AG04449 (cell line): ENCODE data around the gene FOXP1.

ENCODE experiments used
- CTCF ChIA-PET: fragments of 350-600 bp; formaldehyde crosslinking; extraction: SDS; loops from one replicate; lab custom pipeline; 2021; ENCODE audit warnings: antibody characterized with exemption; lab: Yijun Ruan, JAX
- POLR2A ChIA-PET: fragments of 400-600, 350-600 bp; formaldehyde crosslinking; extraction: SDS; loops from one replicate; lab custom pipeline; 2020; ENCODE audit warnings: antibody characterized with exemption, inconsistent platforms; lab: Yijun Ruan, JAX
- DNase-seq: peaks from one replicate; pipeline ENCODE4 v3.0.0-alpha.2; 2010; ENCODE audit warnings: low read depth, low spot score
- H3K4me3 ChIP-seq: 2 replicates; pipeline ENCODE4 v1.5.1; 2011; ENCODE audit warnings: low read depth, mild to moderate bottlenecking, control low read depth, low read length
- TF ChIP-seq, protein P1 (sequence below): IDR thresholded peaks from one replicate; pipeline ENCODE4 v1.5.1; 2011; ENCODE audit warnings: mild to moderate bottlenecking, moderate library complexity, low read length, control low read depth, inconsistent platforms; ENCODE audit not compliant: insufficient read depth; ENCODE audit errors: missing control alignments

Gene FOXP1

DNA sequence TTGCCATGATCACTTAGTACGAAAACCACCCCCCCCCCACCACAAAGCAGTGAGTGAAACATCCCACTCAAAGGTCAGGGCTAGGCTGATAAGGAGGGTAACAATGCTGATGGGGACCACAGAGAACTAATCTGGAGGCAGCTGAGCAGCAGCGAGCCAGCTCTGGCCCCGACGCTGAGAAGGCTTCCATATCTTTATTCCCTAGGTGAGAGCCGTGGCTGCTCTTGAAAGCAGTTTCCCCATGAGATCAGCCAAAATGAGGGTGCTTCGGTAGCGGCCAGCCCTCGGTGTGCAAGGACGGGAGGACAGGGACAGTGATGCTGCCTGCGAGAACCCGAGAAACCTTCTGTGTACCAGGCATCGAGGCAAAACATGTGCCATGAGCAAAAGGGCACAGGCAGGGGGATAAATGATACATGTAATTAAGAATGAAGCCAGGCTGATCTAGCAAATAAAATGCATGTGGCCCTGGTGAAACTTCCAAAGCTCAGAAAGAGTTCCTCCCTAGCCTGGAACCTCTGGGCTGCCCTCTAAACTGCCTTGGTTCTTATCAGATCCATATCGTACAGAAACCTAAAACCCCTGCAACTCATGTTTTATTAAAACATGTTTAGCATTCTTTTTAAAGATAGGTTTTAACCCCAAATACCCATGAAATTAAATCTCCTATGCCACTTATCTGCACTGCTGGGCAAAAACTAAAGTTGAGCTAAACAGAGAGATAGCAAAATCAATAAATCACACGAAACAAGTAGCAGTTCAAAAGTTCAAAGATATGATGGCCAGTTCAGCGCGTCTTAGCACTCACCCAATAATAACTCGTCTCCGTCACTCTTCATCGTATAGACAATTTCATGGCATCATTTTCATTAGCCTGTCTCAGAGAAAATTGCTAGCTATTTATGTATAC is 337.3 kb downstream of the FOXP1 start:
- DNase-seq = no peak
- TF ChIP-seq, protein P1, sequence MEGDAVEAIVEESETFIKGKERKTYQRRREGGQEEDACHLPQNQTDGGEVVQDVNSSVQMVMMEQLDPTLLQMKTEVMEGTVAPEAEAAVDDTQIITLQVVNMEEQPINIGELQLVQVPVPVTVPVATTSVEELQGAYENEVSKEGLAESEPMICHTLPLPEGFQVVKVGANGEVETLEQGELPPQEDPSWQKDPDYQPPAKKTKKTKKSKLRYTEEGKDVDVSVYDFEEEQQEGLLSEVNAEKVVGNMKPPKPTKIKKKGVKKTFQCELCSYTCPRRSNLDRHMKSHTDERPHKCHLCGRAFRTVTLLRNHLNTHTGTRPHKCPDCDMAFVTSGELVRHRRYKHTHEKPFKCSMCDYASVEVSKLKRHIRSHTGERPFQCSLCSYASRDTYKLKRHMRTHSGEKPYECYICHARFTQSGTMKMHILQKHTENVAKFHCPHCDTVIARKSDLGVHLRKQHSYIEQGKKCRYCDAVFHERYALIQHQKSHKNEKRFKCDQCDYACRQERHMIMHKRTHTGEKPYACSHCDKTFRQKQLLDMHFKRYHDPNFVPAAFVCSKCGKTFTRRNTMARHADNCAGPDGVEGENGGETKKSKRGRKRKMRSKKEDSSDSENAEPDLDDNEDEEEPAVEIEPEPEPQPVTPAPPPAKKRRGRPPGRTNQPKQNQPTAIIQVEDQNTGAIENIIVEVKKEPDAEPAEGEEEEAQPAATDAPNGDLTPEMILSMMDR = no peak
- ChIA-PET CTCF (interaction anchor here (0.6 to 0.9 kb wide), 2 partner anchors 15 to 696 kb away, joined by 3 read pairs; no protein-coding TSS in a partner anchor), POLR2A (no interaction called here)
- H3K4me3 ChIP-seq = no peak overlapping the region

DNA sequence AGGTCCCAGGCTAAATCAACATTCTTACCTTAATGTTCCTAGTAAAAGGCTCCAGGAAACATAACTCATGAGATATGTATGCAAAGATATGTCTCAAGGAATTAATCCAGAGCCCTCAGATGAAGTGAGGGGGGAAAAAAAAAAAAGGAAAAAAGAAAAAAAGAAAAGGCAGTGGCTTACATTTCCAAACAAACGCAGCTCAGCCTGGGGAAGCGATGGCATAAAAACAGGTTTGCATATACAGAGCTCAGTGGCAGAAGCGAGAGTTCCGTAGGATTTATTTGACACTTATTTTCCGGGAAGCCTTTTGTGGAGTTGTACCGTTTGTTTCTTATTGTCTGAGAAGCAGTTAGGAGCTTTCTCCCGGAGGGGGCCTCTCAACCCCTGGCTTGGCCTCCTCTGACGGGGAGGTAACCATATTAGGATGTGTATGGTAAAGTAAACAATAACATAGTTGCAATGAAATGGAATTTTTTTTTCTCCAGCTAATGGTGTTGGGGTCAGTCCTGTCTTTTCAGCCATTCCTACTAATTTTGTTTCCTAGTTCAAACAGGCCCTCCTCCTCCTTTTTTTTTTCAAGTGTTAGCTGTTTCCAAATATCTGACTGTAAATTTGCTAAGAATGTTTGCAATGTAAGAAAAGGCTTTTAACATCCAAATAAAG is 338.6 kb downstream of the FOXP1 start:
- POLR2A ChIA-PET = no interaction called here
- H3K4me3 ChIP-seq = peak overlapping the region; percentile 43
- CTCF ChIA-PET = interaction anchor here (0.9 kb wide), 1 partner anchor 694 kb away, joined by 3 read pairs; no protein-coding TSS in a partner anchor
- DNase-seq = peak; percentile 60
- TF ChIP-seq, protein P1 = no peak

DNA sequence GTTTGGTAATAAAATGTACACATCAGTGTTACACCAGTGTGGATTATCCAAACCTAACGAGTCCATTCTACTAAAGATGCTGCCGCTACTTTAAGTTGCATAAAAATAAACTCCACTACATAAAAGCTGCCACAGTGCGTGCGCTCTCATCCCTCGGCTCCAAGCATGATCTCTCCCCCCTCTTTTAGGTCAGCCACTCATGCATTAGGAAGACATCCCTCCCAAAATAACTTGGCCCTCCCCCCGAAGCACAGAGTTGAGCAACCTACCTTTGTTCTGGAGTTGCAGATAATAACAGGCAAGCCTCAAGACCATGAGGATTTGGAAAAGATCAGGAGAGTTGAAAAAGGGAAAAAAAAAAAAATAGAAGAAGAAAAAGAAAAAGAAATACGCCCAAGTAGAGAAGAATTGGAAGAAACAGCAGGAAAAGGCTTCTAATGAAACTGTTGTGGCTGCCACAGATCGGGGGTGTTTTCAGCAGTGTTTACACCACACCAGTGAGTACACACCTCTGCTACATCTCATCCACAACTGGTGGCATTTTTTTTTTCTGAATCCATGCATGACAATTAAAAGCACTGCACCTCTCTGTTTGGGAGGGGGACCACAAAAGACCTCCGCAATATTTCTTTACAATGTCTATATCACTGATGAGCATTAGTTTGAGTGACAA is 339.2 kb downstream of the FOXP1 start:
- TF ChIP-seq, protein P1 = no peak
- CTCF ChIA-PET = no interaction called here
- H3K4me3 ChIP-seq = peak overlapping the region; percentile 43
- POLR2A ChIA-PET = no interaction called here
- DNase-seq = no peak

DNA sequence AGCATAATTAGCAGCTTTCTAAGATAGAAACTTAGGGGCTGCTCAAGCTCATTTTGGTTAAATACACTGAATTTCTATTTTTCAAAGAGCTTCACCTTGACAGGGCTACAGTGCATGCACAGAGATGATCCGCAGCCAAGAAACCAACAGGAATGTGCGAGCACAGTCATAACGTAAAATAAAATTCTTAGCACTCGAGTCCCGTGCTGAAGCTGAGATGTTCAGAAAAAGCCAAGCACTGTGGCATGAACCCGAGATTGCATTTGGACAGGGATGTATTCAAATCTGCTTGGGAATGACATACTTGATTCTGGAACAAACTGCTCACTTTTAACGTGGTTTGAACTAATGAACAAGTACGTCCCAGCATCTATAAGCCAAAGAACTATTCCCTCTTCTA is 340.3 kb downstream of the FOXP1 start:
- ChIA-PET CTCF (interaction anchor here (1.2 kb wide), 1 partner anchor 13 kb away, joined by 4 read pairs; no protein-coding TSS in a partner anchor), POLR2A (no interaction called here)
- peak overlapping the region; percentile 43 for H3K4me3 ChIP-seq
- TF ChIP-seq, protein P1 = no peak
- DNase-seq = no peak

DNA sequence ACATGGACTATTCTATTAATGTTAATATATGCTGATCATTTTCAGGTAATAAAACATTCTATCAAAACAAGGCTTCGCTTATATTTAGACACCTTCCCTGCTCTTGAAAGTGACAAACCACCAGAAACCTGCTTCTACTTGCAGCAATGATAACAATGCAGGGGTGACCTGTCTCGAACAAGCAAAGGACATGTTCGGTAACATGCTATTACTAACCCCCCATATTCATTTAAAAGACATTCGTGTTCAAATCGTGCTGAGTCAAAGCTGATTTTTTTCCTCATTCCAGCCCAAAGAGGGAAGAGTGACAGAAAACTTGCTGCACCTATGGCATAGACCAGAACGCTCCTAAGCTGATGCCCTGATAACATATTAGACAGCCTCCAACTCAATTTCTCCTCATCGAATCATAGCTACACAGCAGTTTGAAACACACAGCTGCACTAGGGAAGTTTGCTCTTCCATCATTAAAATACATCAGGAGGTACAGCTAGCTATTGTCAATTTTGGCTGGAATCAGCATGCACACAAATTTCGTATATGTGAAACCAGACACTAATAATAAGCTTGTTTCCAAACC is 341.5 kb downstream of the FOXP1 start:
- H3K4me3 ChIP-seq = no peak overlapping the region
- no peak for DNase-seq
- ChIA-PET POLR2A (interaction anchor here (0.5 kb wide), 1 partner anchor 830 kb away, joined by 3 read pairs; no protein-coding TSS in a partner anchor), CTCF (interaction anchor here (1.2 kb wide), 1 partner anchor 12 kb away, joined by 4 read pairs; no protein-coding TSS in a partner anchor)
- TF ChIP-seq, protein P1 = no peak
